Suprapubic skin (tissue), 4 donors: ENCODE measurements around the gene RAE1.

Experiments
- EP300 ChIP-seq: sonication (generic); formaldehyde crosslinking; IDR thresholded peaks from one replicate; pipeline ENCODE4 v1.6.1; 2017; ENCODE audit warnings: antibody characterized with exemption
- POLR2A ChIP-seq, 2 donors: fragments of 450-650 bp; IDR thresholded peaks; one replicate each; pipeline ENCODE4 v1.6.1; 2017; ENCODE audit warnings: antibody characterized with exemption in 2 of 2, mild to moderate bottlenecking in 2 of 2, moderate library complexity in 2 of 2
- POLR2AphosphoS5 ChIP-seq, 3 donors: sonication (generic); formaldehyde crosslinking; IDR thresholded peaks; one replicate each; pipeline ENCODE4 v1.6.1; 2017; ENCODE audit warnings: antibody characterized with exemption in 3 of 3
- TF ChIP-seq, protein P1 (sequence below), 2 donors: fragments of 200-600 bp in 1 of 2; fragments of 450-650 bp in 1 of 2; sonication (generic) in 1 of 2; IDR thresholded peaks; one replicate each; pipeline ENCODE4 v1.5.1; 2016 to 2019; ENCODE audit warnings: antibody characterized with exemption in 2 of 2, mild to moderate bottlenecking in 1 of 2, moderate library complexity in 1 of 2

DNA sequence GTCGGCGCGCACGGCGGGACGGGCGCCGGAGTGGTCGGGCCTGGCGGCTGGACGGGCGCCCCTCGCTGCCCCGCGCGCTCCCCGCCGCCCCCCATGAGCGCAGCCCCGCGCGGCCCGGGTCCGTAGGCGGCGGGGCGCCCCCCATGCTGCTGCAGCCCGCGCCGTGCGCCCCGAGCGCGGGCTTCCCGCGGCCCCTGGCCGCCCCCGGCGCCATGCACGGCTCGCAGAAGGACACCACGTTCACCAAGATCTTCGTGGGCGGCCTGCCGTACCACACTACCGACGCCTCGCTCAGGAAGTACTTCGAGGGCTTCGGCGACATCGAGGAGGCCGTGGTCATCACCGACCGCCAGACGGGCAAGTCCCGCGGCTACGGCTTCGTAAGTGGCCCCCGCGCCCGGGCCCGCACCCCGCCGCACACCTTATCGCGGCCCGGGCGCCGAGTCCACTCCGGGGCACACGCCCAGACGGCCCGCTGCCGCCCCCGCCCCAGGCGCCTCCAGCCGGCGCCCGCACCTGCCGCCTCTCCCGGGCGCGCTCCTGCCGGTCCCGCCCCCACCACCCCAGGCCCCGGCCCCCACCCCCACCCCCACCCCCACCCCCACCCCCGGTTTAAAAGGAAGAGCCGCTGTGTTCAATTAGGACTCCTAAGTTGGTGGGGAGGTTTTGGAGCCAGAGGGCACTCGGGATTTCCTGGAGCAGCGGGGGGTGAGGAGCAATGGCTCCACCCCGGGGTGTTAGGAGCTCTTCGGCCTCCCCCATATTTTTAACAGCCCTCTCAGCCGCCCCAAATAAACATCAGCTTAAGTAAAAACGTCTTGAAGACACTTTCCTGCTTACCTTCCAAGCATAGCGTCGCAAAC is 40.6 kb downstream of the RAE1 start:
- TF ChIP-seq POLR2AphosphoS5 (IDR thresholded peaks at IDR 0.05), result no peak
- TF ChIP-seq, protein P1, sequence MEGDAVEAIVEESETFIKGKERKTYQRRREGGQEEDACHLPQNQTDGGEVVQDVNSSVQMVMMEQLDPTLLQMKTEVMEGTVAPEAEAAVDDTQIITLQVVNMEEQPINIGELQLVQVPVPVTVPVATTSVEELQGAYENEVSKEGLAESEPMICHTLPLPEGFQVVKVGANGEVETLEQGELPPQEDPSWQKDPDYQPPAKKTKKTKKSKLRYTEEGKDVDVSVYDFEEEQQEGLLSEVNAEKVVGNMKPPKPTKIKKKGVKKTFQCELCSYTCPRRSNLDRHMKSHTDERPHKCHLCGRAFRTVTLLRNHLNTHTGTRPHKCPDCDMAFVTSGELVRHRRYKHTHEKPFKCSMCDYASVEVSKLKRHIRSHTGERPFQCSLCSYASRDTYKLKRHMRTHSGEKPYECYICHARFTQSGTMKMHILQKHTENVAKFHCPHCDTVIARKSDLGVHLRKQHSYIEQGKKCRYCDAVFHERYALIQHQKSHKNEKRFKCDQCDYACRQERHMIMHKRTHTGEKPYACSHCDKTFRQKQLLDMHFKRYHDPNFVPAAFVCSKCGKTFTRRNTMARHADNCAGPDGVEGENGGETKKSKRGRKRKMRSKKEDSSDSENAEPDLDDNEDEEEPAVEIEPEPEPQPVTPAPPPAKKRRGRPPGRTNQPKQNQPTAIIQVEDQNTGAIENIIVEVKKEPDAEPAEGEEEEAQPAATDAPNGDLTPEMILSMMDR (IDR thresholded peaks at IDR 0.05), result no peak
- no peak for TF ChIP-seq EP300
- TF ChIP-seq POLR2A (IDR thresholded peaks at IDR 0.05), result peak in 1 of 2 donors; percentile 23
